Ovary (tissue), 9 donors: Measurements from ENCODE around the gene TENM4. TPM values are rescaled to one million over a fixed set of nuclear protein-coding genes. Genes with fewer than 3 reads are reported as not detected.

ENCODE experiments used
- DNase-seq, 5 donors: peaks; one replicate each; pipeline ENCODE4 v3.0.0-alpha.2; 2019 to 2020
- H3K27ac ChIP-seq, 2 donors: fragments of 200-600 bp; one replicate each; pipeline versions ENCODE4 v1.5.1 to v1.8.0; 2019 to 2022
- H3K27me3 ChIP-seq: fragments of 200-600 bp; one replicate; pipeline ENCODE4 v1.8.0; 2022
- H3K36me3 ChIP-seq: fragments of 200-600 bp; sonication (generic); one replicate; pipeline ENCODE4 v1.5.1; 2019
- H3K4me1 ChIP-seq: one replicate; pipeline ENCODE4 v1.8.1; 2013; ENCODE audit warnings: mild to moderate bottlenecking, moderate library complexity; ENCODE audit not compliant: insufficient read depth
- H3K4me3 ChIP-seq: fragments of 200-600 bp; sonication (generic); one replicate; pipeline ENCODE4 v1.5.1; 2017
- H3K9me3 ChIP-seq, 2 donors: fragments of 200-600 bp in 1 of 2; sonication (generic) in 1 of 2; one replicate each; pipeline versions ENCODE4 v1.5.1 to v1.8.1; 2013 to 2019; ENCODE audit warnings: mild to moderate bottlenecking in 1 of 2, moderate library complexity in 1 of 2
- EP300 ChIP-seq: sonication (generic); formaldehyde crosslinking; IDR thresholded peaks from one replicate; pipeline ENCODE4 v1.6.1; 2017; ENCODE audit warnings: antibody characterized with exemption
- POLR2A ChIP-seq: fragments of 450-650 bp; IDR thresholded peaks from one replicate; pipeline ENCODE4 v1.6.1; 2017; ENCODE audit warnings: antibody characterized with exemption, mild to moderate bottlenecking, moderate library complexity
- WGBS, 3 donors: extraction: QIAGEN DNeasy Blood & Tissue Kit in 1 of 3; methylation state at CpG; one replicate each; pipeline versions ENCODE4 v1.1.5 to v1.1.7; 2013 to 2017; 5-methylcytosine and 5-hydroxymethylcytosine counted together
- intact Hi-C, 4 donors: fragments of 100-400 bp; cut with DNase I; formaldehyde crosslinking; loops; one replicate each; pipeline versions ENCODE4 v1.11.0 to v1.15.1; 2022 to 2023
- polyA plus RNA-seq, 2 donors: library from polyadenylated mRNA; stranded (reverse); fragments of 200-250 nt in 1 of 2; fragments of 350-450 nt in 1 of 2; fragmentation: Illumina TruSeq in 1 of 2; extraction: RNeasy Lipid Tissue Mini Kit (QIAGEN cat#74804) in 1 of 2; gene quantifications; one replicate each; pipeline ENCODE4 v1.2.3, GENCODE V29; 2013 to 2014
- total RNA-seq, 7 donors: library from RNA; depleted of rRNA in 2 of 7; stranded (reverse); fragments of >200 nt in 2 of 7; fragmentation: NEBNext Ultra II Directional in 3 of 7; extraction: Animal tissue kit (Norgen Biotek cat#: 25700) in 3 of 7; gene quantifications; one replicate each; pipeline versions ENCODE4 v1.1.0 to v1.2.4, GENCODE V29; 2016 to 2023
- TF ChIP-seq, protein P1 (sequence below), 3 donors: fragments of 450-650 bp in 2 of 3; fragments of 200-600 bp in 1 of 3; IDR thresholded peaks; one replicate each; pipeline versions ENCODE4 v1.5.1 to v1.8.0; 2016 to 2022; ENCODE audit warnings: antibody characterized with exemption in 3 of 3, mild to moderate bottlenecking in 1 of 3
- donor health status: DM: no; HTN: no; CAD: no; lungs with moderate emphysema.
- donor health status: DM: no; HTN: no; CAD: no.
- donor health status: Bipolar disorder and iron deficiency.
- donor health status: DM: yes; HTN: yes; CAD: no.
- donor health status: DM: no; HTN: no; CAD: no.
- donor health status: DM: yes; HTN: yes; CAD: no.

TENM4 gene
- total and polyA plus RNA-seq, 9 donors: 11.0 to 206 (median 107) TPM

DNA sequence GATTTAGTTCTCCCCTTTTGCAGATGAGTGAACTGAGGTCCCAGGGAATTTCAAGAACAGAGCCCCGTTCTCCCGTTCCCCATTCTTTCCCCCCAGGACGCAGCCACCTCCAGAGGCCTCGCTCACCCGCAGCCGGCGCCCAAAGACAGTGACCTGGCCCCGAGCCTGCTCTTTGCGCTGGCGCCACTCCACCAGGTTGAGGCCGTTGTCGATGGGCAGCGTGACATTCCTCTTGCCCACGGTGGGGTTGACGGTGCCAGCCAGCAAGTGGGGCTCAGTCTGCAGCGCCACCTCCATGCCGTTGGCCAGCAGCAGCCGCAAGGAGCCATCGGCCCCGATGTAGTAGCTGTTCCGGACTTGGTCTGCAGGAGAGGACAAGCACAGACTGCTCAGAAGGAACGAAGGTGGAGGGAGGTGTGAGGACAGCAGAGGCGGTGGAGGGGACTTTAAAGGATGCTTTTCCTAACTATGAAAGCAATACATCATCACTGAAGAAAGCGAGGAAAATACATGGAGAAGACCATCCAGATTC is 764.7 kb downstream of the TENM4 start:
- Histone ChIP-seq H3K36me3 (no peaks in the 10 kb centered on the region), H3K9me3 (no peaks in the 10 kb centered on the region), H3K27ac (no peak overlapping the region), H3K4me3 (no peak overlapping the region), H3K27me3 (no peaks in the 10 kb centered on the region), H3K4me1 (no peaks in the 10 kb centered on the region)
- TF ChIP-seq, protein P1, sequence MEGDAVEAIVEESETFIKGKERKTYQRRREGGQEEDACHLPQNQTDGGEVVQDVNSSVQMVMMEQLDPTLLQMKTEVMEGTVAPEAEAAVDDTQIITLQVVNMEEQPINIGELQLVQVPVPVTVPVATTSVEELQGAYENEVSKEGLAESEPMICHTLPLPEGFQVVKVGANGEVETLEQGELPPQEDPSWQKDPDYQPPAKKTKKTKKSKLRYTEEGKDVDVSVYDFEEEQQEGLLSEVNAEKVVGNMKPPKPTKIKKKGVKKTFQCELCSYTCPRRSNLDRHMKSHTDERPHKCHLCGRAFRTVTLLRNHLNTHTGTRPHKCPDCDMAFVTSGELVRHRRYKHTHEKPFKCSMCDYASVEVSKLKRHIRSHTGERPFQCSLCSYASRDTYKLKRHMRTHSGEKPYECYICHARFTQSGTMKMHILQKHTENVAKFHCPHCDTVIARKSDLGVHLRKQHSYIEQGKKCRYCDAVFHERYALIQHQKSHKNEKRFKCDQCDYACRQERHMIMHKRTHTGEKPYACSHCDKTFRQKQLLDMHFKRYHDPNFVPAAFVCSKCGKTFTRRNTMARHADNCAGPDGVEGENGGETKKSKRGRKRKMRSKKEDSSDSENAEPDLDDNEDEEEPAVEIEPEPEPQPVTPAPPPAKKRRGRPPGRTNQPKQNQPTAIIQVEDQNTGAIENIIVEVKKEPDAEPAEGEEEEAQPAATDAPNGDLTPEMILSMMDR (IDR thresholded peaks at IDR 0.05): no peak
- TF ChIP-seq EP300 (no peak), POLR2A (no peak)
- DNase-seq: no peak
- intact Hi-C loops: no loop called here
- WGBS, 3 donors: 92 to 95% (median 94%) methylated on average over 24 of the region's 24 CpGs

DNA sequence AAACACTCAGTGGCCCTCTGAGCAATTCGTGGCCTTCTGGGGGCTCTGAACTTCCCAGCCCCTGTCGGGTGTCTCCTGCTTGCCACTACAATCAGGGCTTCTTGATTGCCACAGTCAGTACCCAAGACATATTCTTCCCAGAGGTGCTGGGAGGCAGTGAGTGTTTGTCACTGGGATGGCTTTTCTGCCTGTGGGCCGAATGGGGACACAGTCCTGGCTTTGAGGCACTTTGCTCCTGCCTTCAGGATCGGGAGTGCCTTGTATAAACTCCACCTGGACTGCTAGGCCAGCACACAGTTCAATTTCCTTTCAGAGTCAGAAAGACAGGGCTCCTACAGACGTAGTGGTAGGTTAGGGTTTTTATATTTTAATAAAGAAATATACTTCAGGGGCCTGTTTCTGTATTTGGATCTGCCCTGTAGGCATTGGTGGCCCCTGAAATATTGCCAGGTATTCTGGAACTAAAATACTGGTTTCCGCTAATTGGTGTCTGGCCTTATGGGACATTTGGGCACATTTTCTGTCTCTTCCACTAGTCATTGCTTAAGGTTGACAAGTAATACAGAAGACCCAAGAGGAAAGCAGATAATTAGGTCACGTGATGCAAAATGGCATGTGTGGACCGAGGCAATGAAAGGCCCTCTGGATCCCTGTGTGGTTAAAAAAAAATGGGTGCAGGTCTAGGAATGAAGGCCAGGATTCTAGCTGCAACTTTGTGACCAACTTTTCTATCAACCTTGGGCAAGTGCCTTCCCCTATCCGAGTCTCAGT is 767.8 kb downstream of the TENM4 start:
- no peak overlapping the region for H3K4me3 ChIP-seq
- intact Hi-C loops: no loop called here
- H3K27ac ChIP-seq: no peak overlapping the region
- no peaks in the 10 kb centered on the region for H3K36me3 ChIP-seq
- no peak for TF ChIP-seq EP300
- no peaks in the 10 kb centered on the region for H3K9me3 ChIP-seq
- no peaks in the 10 kb centered on the region for H3K27me3 ChIP-seq
- H3K4me1 ChIP-seq: no peaks in the 10 kb centered on the region
- 83 to 92% (median 86%) methylated on average over 9 of the region's 9 CpGs for WGBS, 3 donors
- no peak for DNase-seq

GRCh38 chr11:78669249-78669648 is 771.6 kb downstream of the TENM4 start:
- Histone ChIP-seq H3K9me3 (no peaks in the 10 kb centered on the region), H3K36me3 (no peaks in the 10 kb centered on the region), H3K27me3 (no peaks in the 10 kb centered on the region), H3K4me3 (no peak overlapping the region), H3K27ac (no peak overlapping the region), H3K4me1 (no peaks in the 10 kb centered on the region)
- intact Hi-C loops: no loop called here
- TF ChIP-seq POLR2A (no peak), EP300 (no peak)
- TF ChIP-seq, protein P1 (IDR thresholded peaks at IDR 0.05): no peak
- WGBS, 3 donors: 97 to 98% (median 98%) methylated on average over 17 of the region's 17 CpGs
- DNase-seq: no peak

GRCh38 chr11:78667461-78667860 is 773.4 kb downstream of the TENM4 start:
- TF ChIP-seq EP300 (no peak), POLR2A (no peak)
- TF ChIP-seq, protein P1 (IDR thresholded peaks at IDR 0.05): no peak
- no peaks in the 10 kb centered on the region for H3K36me3 ChIP-seq
- H3K27ac ChIP-seq: no peak overlapping the region
- no peaks in the 10 kb centered on the region for H3K9me3 ChIP-seq
- H3K4me1 ChIP-seq: no peaks in the 10 kb centered on the region
- intact Hi-C loops: no loop called here
- no peak overlapping the region for H3K4me3 ChIP-seq
- H3K27me3 ChIP-seq: no peaks in the 10 kb centered on the region
- 70 to 77% (median 71%) methylated on average over 2 of the region's 2 CpGs for WGBS, 3 donors
- no peak for DNase-seq

- DNase-seq: no peak
- intact Hi-C loops: no loop called here
- TF ChIP-seq POLR2A: no peak
- no peak for TF ChIP-seq EP300
- TF ChIP-seq, protein P1 (IDR thresholded peaks at IDR 0.05): no peak
These were observed 774.1 kb downstream of the TENM4 start for GRCh38 chr11:78666675-78667160.

More at GRCh38 chr11:78666675-78667160, 774.1 kb downstream of the TENM4 start:
- Histone ChIP-seq H3K4me3 (no peak overlapping the region), H3K27ac (no peak overlapping the region), H3K27me3 (no peaks in the 10 kb centered on the region), H3K9me3 (no peaks in the 10 kb centered on the region), H3K4me1 (no peaks in the 10 kb centered on the region), H3K36me3 (no peaks in the 10 kb centered on the region)
